Activated CD8-positive, alpha-beta memory T cell treated with anti-CD3 and anti-CD28 coated beads, Interleukin-2, amount 50 U/mL, for 1 hour (primary cell): Measurements from ENCODE around the gene MYDGF.

ENCODE experiments used
- DNase-seq: peaks from one replicate; pipeline ENCODE4 v3.0.0-alpha.2; 2020; ENCODE audit errors: extremely low read depth

Gene MYDGF

DNA sequence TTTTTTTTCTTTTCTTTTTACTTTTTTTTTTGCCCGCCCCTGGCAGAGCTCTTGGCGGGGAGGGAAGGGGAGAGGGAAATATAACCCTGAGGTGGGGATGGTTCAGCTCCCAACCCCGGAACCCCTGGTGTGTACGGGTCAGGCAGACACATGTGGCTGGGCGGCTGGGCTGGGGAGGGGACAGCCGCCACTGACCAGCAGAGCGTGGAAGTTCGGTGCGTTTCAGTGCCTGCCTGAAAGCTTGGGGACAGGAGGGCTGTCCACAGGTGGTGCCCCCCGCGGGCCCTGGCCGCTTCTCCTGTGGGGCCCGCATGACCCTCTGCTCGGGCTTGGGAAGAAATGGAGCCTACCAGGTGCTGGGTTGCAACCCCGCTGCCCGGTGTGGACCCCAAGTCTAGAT, 5.2 kb upstream of the MYDGF start:
- no peak for DNase-seq

DNA sequence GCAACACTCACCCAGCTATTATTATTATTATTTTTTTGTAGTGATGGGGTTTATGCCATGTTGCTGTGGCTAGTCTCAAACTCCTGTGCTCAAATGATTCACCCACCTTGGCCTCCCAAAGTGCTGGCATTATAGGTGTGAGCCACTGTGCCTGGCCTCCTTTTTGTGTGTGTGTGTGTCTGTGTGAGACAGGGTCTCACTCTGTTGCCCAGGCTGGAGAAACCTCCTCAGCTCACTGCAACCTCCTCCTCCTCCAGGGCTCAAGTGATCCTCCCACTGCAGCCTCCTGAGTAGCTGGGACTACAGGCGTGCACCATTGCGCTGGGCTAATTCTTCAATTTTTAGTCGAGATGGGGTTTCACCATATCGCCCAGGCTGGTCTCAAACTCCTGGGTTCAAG, 3.6 kb upstream of the MYDGF start:
- DNase-seq: no peak

DNA sequence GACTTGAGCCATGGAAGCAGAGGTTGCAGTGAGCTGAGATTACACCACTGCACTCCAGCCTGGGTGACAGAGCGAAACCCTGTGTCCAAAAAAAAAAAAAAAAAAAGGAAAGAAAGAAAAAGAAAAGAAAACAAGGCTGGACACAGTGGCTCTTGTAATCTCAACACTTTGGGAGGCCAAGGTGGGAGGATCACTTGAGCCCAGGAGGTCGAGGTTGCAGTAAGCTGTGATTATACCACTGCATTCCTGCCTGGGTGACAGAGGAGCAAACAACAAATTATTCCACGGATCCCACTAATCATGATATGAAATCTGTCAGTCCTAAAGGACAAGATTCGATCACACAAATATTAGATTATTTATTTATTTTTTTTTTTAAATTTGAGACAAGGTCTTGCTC, 3.1 kb upstream of the MYDGF start:
- no peak for DNase-seq

DNA sequence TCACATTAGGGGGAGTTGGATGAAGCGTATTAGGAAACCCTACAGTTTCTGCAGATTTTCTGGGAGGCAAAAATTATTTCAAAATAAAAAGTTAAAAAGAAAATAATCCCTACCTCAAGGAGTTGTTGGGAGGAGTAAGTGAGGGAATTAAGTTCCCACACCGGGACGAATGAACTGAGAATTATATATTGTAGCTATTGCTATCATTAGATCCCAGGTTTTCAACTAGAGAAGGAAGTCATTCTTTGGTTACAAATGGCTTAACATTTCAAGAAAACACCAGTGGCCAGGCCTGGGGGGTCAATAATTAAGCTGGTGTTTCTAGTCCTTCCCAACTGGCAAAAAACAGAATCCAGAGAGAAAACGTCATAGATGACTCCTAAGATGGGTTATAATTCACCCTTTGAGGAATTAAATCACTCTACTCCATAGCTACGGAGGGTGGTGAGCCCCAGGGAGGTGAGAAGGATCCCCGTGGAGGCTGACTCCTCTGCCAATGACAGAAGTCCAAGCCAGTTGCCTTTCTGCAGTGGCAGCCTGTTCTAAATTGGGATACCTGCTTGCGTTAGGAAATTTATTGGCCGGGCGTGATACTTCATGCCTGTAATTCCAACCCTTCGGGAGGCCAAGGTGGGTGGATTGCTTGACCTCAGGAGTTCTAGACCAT, 1.2 kb upstream of the MYDGF start:
- no peak for DNase-seq

DNA sequence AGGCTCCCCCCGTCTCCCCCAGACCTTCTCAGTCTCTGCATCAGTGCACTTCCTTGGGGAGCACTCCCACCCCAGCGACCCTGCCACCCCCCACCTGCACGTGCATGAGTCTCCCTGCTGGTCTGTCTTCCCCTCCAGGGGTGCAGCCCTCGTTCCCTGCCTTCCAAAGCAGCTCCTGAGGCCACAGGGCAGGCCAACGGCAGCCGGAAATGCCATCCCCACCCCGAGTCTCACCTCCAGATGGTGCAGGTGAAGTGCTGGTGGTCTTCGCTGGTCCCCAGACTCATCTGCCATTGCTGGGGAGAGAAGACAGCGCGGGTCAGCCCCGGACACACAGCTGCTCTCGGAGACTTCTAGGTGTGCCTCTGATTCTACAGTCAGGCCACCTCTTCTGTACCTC, 5.5 kb downstream of the MYDGF start:
- DNase-seq: no peak

DNA sequence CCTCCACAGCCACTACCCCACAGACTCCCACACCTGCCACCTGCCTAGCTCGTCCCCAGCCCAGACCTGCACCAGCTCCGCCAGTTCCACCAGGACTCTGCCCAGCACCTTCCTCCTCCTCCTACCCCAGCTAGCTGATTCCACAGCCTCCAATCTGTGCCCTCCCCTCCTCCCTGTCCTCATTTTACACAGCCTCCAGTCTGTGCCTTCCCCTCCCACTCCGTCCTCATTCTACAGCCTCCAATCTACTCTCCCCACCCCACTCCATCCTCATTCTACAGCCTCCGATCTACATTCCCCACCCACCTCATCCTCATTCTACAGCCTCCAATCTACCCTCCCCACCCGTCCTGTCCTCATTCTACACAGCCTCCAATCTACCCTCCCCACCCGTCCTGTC, 7.3 kb downstream of the MYDGF start:
- DNase-seq: no peak

DNA sequence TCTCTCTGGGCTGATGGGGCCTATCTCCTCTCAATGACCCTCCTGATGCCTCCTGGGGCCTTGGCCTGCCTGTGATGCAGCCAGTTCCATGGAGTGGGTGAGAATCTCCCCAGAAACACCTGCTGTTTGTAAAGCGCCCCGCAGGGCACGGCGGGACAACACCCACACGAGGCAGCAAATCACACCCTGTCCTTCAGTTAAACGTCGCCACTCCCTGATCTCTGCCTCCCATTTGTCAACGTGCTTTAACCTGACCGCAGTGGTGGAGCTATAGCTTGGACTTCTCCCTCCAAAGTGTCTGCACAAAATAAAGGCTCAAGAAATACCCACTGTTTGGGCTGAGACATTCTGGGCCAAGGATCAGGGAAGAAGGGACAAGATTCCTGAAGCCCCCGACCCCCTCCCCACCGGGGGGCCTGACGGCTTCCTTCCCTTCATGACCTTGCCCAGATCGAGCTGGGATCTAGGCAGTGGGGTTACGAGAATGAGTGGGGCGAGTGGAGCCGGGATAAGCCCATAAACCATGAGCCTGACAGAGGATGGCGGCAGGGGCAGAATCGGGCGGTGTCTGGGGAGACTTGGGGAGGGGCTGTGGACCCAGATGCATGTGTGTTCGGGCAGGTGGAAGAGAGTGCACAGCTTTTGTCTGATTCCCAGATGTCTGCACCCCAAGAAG, 8.0 kb downstream of the MYDGF start:
- no peak for DNase-seq

DNA sequence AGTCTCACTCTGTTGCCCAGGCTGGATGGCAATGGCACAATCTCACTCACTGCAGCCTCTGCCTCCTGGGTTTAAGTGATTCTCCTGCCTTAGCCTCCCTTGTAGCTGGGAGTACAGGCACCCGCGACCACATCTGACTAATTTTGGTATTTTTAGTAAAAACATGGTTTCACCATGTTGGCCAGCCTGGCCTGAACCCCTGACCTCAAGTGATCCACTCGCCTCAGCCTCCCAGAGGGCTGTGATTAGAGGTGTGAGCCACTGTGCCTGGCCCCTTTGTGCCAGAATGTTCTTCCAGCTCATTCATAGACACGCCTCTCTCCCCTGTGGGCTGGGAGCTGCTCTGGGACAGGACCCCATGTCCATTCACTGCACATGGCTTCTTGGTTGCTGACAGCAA, 9.1 kb downstream of the MYDGF start:
- no peak for DNase-seq

DNA sequence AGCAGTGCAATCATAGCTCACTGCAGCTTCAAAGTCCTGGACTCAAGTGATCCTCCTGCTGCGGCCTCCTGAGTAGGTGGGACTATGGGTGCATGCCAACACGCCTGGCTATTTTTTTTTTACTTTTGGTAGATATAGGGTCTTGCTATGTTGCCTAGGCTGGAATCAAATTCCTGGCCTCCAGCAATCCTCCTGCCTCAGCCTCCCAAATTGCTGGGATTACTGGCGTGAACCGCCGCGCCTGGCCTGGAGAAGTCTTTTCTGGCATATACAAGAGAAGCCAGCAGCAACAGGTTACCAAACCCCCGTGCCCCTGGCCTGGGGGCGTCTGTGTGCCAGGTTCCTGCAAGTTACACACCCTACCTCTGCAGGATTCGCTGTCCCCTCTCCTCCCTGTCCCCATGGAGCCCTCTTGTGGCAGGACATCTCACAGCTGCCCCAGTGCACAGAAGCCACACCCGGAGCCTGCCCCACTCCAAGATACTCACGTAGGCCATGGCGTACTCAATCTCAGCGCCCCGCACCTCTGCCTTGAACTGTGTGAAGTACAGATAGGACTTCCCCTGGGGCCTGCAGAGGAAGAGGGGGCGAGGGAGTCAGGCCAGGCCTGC, 9.9 kb downstream of the MYDGF start:
- DNase-seq: no peak

DNA sequence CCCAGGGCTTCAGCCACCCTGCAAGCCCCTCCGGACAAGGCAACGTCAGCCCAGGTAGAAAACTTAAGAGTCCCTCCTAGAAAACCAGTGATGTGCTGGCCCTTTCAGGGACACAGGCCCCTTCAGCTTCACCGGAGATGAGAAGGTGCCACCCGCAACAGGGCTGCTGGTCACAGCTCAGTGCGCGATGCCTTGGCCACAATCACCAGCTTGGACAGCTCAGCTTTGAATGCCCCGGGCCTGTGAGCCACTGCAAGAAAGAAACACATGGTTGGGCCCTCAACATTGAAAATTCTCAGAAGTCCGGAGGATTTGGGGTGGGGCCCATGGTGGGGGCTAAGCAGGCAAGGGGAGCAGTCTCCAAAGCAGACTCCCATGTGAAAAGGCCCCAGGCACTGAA, 12.3 kb downstream of the MYDGF start:
- no peak for DNase-seq

DNA sequence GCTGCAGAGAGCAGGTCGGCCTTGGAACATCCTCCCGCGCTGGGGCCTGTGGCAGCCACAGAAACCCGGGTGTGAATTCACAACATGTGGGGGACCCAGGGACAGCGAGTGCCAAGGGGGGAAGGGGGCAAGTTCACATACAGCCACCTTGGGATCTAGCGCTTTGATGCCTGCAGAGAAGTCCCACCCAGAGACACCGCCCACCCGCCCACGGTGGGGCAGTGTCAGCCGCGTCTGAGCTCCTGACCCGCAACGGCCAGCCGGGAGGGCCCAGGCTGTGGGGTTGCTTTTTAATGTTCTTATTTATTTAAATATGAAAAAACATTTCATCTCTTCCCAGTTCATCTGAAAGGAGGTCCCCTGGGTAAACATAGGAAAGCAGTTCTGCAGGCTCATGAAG, 12.9 kb downstream of the MYDGF start:
- DNase-seq: no peak

DNA sequence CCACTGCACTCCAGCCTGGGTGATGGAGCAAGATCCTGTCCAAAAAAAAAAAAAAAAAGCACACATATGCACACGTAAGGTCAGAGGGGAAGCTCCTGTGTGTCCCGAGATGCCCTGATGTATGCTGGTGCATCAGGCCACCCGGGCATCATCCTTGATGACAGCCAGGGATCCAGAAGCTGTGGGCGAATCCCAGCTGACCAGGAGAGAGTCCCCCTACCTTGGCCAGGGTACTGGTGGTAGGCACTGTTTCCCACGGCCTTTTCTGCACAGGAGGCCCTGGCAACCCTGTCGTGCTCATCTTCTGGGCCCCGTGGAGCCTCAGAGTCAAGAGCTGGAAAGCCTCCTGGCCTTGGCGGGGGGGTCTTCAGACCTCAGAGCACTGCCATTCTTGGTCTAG, 14.0 kb downstream of the MYDGF start:
- DNase-seq: no peak

DNA sequence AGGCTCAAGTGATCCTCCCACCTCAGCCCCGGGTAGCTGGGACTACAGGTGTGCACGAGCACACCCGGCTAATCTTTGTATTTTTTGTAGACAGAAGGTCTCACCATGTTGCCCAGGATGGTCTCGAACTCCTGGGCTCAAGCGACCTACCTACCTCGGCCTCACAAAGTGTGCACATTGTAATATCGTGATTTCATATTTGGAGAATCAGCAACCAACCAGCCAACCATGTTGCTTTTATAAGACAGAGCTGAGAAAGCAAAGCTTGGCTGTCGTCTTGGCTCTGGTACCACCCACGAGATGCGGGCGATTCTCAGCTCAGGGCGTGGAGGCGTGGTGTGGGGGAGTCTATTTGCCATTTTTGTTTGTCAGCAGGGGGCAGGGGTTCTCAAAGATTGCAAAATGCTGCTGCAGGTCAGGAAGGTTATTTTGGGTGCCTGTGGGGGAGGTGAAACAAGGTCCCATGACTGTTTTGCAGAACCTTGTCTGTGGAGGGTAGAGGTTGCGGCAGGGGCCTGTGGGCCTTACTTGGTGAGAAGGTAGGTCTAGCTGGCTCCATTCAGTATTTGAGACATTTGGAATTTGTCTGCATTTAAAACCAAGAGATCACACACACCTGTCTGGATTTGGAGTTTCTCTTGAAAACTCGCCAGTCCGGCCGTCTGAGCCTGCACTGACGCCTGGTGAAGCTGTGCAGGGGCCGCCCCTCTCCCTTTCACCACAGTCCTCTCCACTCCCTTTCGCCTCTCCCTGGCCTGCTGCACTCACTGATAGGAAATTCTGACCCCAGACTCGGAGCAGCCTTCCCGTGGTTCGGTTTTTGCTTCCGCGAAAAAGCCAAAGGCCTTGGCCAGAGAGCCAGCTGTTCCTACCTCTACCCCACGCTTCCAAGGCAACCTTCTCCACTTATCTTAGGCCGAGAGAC, 15.4 kb downstream of the MYDGF start:
- DNase-seq: no peak

DNA sequence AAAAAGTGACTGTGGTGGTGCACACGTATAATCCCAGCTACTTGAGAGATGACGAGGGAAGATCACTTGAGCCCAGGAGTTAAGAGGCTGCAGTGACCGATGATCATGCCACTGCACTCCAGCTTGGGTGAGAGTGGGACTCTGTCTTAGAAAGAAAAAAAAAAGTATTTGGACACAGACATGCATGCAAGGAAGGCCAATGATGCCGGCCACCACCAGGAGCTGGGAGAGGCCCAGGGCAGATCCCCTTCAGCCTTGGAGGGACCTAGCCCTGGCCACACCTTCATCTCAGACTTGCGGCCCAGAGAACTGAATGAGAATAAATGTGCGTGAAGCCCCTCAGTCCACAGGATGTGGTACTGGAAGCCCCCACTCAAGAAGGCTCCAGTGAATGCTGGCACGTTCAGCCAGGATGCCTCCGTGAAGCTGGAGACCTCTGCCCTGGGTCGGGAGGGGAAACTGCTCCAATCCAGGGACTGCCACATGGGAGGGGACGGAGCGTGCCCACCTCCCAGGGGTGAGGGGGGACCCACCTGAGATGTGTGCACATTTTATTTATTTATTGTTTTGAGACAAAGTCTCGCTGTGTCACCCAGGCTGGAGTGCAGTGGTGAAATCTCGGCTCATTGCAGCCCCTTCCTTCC, 16.2 kb downstream of the MYDGF start:
- no peak for DNase-seq

DNA sequence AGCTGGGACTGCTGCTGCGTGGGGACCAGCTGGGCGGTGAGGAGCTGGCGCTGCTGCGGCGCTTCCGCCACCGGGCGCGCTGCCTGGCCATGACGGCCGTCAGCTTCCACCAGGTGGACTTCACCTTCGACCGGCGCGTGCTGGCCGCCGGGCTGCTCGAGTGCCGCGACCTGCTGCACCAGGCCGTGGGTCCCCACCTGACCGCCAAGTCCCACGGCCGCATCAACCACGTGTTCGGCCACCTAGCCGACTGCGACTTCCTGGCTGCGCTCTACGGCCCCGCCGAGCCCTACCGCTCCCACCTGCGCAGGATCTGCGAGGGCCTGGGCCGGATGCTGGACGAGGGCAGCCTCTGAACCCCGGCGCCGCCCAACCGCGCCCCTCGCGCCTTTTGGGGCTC, 18.1 kb downstream of the MYDGF start:
- no peak for DNase-seq

DNA sequence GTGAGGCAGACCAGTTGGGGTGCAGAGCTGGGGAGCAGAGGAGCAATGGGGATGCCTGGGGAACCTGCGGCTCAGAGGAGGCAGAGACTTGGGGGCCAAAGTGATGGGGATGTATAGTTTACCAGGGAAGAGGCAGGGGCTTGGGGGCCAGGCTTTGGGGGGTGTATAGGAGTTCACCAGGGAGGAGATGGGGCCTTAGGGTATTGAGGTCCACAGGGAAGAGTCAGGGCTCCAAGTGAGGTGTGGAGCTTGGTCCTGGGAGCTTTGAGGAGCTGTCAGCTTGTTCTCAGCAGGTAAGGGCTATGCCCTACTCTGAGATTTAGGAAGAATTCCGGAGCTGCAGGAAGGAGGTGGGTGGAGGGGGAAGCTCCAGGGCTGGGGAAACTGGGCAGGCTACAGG, 20.0 kb downstream of the MYDGF start:
- no peak for DNase-seq

DNA sequence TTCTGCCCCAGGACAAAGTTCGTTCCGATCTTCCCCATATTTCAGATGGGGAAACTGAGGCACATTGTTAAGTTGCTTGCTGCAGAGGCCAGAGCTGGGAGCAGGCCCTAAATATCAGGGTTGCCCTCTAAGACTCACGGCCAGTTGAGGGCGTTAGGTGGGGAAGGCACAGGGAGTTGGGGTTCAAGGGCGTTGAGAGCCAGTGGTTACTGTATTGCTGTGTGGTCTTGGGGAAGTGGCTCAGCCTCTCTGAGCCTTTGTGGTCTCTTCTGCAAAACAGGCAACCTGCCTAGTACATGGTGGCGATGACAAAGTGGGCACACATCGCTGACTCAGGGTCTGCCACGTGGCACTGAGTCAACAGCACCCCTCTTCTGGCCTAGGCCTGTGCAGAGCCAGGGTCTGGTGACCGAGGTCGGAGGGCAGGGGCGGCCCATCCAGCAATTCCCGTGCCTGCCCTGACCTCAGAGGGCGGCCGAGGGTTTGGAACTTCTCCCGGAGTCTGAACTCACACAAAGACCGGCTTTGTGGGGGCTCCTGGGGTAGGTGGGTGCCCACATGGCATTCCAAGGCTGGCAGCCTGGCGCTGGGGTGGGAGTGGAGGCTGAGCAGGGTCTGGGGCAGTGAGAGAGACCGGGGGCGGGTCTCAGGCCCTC, 20.6 kb downstream of the MYDGF start:
- no peak for DNase-seq

DNA sequence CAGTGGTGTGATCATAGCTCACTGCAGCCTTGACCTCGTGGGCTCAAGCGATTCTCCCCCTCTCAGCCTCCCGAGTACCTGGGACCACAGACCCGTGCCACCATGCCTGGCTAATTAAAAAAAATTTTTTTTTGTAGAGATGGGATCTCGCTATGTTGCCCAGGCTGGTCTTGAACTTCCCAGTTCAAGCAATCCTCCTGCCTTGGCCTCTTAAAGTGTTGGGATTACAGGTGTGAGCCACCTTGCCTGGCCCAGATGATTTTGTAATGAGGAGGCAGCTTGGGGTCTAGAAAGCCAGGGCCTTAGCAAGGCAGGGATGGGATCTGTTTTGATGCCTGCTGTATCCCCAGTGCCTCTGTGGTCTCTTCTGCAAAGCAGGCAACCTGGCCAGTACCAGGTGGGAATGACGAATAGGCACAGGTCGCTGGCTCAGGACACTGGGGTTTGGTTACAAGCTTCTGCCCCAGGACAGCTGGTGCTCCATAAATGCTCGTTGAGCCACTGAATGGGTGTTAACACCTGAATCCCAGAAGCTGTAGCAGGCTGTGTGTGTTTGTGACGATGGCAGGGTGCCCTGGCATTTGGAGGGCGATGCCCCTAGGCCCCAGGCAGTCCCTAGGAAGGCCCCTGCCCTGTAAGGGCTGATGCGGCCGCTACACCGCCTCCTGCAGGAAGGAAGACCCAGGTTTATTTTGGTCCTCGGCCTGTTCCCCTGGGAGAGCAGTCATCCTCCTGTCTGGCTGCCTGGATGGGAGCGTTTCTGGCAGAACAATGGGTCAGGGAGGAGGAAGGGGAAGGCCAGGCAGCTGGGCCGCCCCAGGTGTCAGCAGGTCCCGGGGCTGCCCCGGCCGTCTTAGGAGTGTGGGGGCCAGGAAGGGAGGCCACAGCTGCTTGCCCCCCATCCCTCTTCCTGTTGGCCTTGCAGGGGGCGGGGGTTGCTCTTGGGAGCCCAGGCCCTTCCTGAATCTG, 22.2 kb downstream of the MYDGF start:
- no peak for DNase-seq

DNA sequence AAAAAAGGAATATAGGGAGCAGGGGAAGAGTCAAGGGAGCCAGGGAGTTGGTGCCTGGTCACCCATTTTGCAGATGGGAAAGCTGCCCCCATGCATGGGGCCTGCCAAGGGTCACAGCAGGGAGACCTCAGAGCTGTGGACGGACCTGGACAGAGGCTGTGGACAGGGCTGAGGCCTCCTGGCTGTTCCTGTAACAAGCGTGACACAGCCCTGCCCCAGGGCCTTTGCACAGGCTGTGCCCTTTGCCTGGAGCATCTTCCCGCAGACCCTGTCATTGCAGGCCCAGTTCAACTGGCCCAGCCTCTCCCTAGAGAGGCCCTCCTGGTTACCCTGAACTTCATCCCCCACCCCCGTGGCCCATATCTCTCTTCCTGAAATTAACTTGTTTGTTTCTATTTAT, 24.4 kb downstream of the MYDGF start:
- DNase-seq: no peak

DNA sequence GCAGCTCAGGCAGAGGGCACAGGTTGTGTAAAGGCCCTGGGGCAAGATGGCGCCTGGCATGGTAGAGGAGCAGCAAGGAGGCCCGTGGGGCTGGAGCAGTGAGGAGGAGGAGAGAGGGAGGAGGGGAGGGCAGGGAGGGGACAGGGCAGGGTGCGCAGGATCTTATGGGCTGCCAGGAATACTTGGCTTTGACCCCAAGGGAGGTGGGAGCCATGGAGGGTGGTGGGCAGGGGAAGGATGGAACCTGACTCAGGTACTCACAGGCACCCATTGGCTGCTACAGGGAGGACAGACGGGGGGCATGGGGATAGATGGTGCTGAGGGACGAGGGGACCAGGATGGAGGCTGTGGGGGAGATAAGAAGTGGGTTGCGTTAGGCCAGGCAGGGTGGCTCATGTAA, 27.5 kb downstream of the MYDGF start:
- DNase-seq: no peak
